ENCODE results near the gene PLEKHA3. TPM values are rescaled to one million over a fixed set of nuclear protein-coding genes. Genes with fewer than 3 reads are reported as not detected.
A peak's percentile ranks its signal among the peaks of the same experiment; 100 is the strongest.
"Not testable (repeated sequence)": the region's sequence is repeated elsewhere in the genome, so short reads cannot be mapped to it uniquely, and the experiment has no call there.

PLEKHA3 gene
- total RNA-seq, 1 experiment from 2014 or later: 50.3 TPM

DNA sequence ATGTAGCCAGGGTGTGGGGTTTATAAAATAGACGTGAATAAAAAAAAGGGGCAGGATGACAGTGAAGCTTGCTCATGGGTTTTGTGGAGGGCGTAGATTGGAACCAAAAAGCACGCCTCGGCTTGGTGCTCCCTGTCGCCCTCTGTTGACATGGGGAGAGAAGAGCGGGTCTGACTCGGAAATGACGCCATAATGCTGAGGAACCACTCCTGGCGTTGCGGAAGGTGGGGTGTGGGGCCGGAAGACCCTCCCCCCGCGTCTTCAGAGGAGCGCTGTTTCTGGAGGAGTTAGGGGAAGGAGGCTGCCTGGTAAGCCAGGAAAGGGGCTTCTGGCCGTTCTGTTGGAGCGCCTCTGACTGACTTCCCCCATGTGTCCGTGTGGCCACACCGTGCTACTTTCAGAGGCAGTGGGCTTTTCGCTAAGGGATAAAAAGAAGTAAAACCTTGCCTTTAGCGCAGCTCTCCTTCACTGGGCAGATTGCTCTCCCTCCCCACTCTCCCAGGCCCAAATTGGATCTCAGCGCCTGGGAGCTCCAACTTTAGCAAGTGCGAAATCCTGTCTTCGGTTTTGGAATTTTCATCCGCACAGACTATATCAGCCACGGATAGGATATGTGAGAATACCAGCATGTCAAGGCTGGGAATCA lies 42.8 kb downstream of the PLEKHA3 start:
- peak overlapping the region; percentile 78 for H3K4me3 ChIP-seq
- no peaks in the 10 kb centered on the region for H3K9me3 ChIP-seq (ENCODE audit: insufficient read depth, low read depth)
- H3F3A ChIP-seq (ENCODE audit: insufficient read depth, low read depth): peaks cover 12% of the 10 kb centered on the region; the same call in 1 of the 2 replicates
- no peaks in the 10 kb centered on the region for H4K20me1 ChIP-seq (ENCODE audit: insufficient read depth)
- H3K27me3 ChIP-seq (ENCODE audit: insufficient read depth, low read depth): no peaks in the 10 kb centered on the region
- intact Hi-C loops (cut with micrococcal nuclease; ENCODE audit: unreplicated experiment): loop anchor here (1.0 to 10.0 kb wide), 4 partner anchors 43 to 411 kb away; partner anchors contain the start of genes PLEKHA3 and RBM45
- H3K36me3 ChIP-seq (ENCODE audit: low read depth): no peaks in the 10 kb centered on the region; the same call in 1 of the 2 replicates
- ChIA-PET CTCF (interaction anchor here (0.6 to 0.7 kb wide), 2 partner anchors 70 to 745 kb away, joined by 4 read pairs; no protein-coding TSS in a partner anchor), POLR2A (ENCODE audit: unreplicated experiment) (interaction anchor here (0.5 to 1.5 kb wide), 4 partner anchors 42 to 1041 kb away, joined by 3 to 4 read pairs (median 3); partner anchors contain the start of genes PJVK and PRKRA)
- peak; percentile 85 to 92 for DNase-seq
- peaks cover 10% of the 10 kb centered on the region for H3K4me1 ChIP-seq (replicated peaks; ENCODE audit: insufficient read depth)
- peak overlapping the region; percentile 30 for H3K27ac ChIP-seq
- BruUV-seq (replicated peaks): TSS peak; percentile 46
- peak overlapping the region; percentile 88 for H2AFZ ChIP-seq
- peaks cover 44% of the 10 kb centered on the region for H3K79me2 ChIP-seq (ENCODE audit: low read depth)
- H3K9me2 ChIP-seq (ENCODE audit: insufficient read depth): no peaks in the 10 kb centered on the region
- H3K4me2 ChIP-seq: peak overlapping the region; percentile 87
- TF ChIP-seq EZH2 (IDR thresholded peaks at IDR 0.05; ENCODE audit: low read depth): no peak
- TF ChIP-seq, protein P1, sequence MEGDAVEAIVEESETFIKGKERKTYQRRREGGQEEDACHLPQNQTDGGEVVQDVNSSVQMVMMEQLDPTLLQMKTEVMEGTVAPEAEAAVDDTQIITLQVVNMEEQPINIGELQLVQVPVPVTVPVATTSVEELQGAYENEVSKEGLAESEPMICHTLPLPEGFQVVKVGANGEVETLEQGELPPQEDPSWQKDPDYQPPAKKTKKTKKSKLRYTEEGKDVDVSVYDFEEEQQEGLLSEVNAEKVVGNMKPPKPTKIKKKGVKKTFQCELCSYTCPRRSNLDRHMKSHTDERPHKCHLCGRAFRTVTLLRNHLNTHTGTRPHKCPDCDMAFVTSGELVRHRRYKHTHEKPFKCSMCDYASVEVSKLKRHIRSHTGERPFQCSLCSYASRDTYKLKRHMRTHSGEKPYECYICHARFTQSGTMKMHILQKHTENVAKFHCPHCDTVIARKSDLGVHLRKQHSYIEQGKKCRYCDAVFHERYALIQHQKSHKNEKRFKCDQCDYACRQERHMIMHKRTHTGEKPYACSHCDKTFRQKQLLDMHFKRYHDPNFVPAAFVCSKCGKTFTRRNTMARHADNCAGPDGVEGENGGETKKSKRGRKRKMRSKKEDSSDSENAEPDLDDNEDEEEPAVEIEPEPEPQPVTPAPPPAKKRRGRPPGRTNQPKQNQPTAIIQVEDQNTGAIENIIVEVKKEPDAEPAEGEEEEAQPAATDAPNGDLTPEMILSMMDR (conservative IDR thresholded peaks at IDR 0.05): peak; percentile 97

GRCh38 chr2:178523596-178524134 lies 43.4 kb downstream of the PLEKHA3 start:
- CTCF ChIA-PET: no interaction called here
- no TSS peak for BruUV-seq (replicated peaks)

GRCh38 chr2:178525010-178525409 lies 44.8 kb downstream of the PLEKHA3 start:
- H3K9me2 ChIP-seq (ENCODE audit: insufficient read depth); H4K20me1 ChIP-seq (ENCODE audit: insufficient read depth); CTCF ChIA-PET; H3K27ac ChIP-seq; POLR2A ChIA-PET (ENCODE audit: unreplicated experiment); H3K4me2 ChIP-seq; H2AFZ ChIP-seq; H3K9me3 ChIP-seq (ENCODE audit: insufficient read depth, low read depth); H3K4me3 ChIP-seq; BruUV-seq (replicated peaks); DNase-seq; H3K27me3 ChIP-seq (ENCODE audit: insufficient read depth, low read depth); H3K36me3 ChIP-seq (ENCODE audit: low read depth): not testable (repeated sequence)
- peaks cover 12% of the 10 kb centered on the region; the same call in 1 of the 2 replicates for H3F3A ChIP-seq (ENCODE audit: insufficient read depth, low read depth)
- peaks cover 10% of the 10 kb centered on the region for H3K4me1 ChIP-seq (replicated peaks; ENCODE audit: insufficient read depth)
- H3K79me2 ChIP-seq (ENCODE audit: low read depth): peaks cover 63% of the 10 kb centered on the region
- intact Hi-C loops (cut with micrococcal nuclease; ENCODE audit: unreplicated experiment): loop anchor here (10.0 kb wide), 1 partner anchor 230 kb away; no protein-coding TSS in a partner anchor

More at GRCh38 chr2:178523596-178524134, 43.4 kb downstream of the PLEKHA3 start:
- H3K4me1 ChIP-seq (replicated peaks; ENCODE audit: insufficient read depth): peaks cover 10% of the 10 kb centered on the region
- peak overlapping the region; percentile 88 for H2AFZ ChIP-seq
- H3K27me3 ChIP-seq (ENCODE audit: insufficient read depth, low read depth): no peaks in the 10 kb centered on the region
- no peaks in the 10 kb centered on the region for H4K20me1 ChIP-seq (ENCODE audit: insufficient read depth)
- POLR2A ChIA-PET (ENCODE audit: unreplicated experiment): interaction anchor here (0.5 to 1.5 kb wide), 4 partner anchors 43 to 1040 kb away, joined by 3 to 4 read pairs (median 3); partner anchors contain the start of genes PJVK and PRKRA
- H3K79me2 ChIP-seq (ENCODE audit: low read depth): peaks cover 50% of the 10 kb centered on the region
- H3K9me2 ChIP-seq (ENCODE audit: insufficient read depth): no peaks in the 10 kb centered on the region
- H3K36me3 ChIP-seq (ENCODE audit: low read depth): no peaks in the 10 kb centered on the region; the same call in 1 of the 2 replicates
- H3K27ac ChIP-seq: peak overlapping the region; percentile 30
- peak in 1 of 2 experiments; percentile 20 for DNase-seq
- H3F3A ChIP-seq (ENCODE audit: insufficient read depth, low read depth): peaks cover 12% of the 10 kb centered on the region; the same call in 1 of the 2 replicates
- peak overlapping the region; percentile 87 for H3K4me2 ChIP-seq
- no peaks in the 10 kb centered on the region for H3K9me3 ChIP-seq (ENCODE audit: insufficient read depth, low read depth)
- intact Hi-C loops (cut with micrococcal nuclease; ENCODE audit: unreplicated experiment): loop anchor here (1.0 to 10.0 kb wide), 4 partner anchors 43 to 411 kb away; partner anchors contain the start of genes PLEKHA3 and RBM45
- TF ChIP-seq EZH2 (IDR thresholded peaks at IDR 0.05; ENCODE audit: low read depth): no peak
- TF ChIP-seq, protein P1 (conservative IDR thresholded peaks at IDR 0.05): no peak
- peak overlapping the region; percentile 78 for H3K4me3 ChIP-seq

DNA sequence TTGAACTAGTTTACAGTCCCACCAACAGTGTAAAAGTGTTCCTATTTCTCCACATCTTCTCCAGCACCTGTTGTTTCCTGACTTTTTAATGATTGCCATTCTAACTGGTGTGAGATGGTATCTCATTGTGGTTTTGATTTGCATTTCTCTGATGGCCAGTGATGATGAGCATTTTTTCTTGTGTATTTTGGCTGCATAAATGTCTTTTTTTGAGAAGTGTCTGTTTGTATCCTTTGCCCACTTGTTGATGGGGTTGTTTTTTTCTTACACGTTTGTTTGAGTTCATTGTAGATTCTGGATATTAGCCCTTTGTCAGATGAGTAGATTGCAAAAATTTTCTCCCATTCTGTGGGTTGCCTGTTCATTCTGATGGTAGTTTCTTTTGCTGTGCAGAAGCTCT lies 45.2 kb downstream of the PLEKHA3 start:
- CTCF ChIA-PET; POLR2A ChIA-PET (ENCODE audit: unreplicated experiment): not testable (repeated sequence)
- peaks cover 68% of the 10 kb centered on the region for H3K79me2 ChIP-seq (ENCODE audit: low read depth)

More for the DNA sequence above, 45.2 kb downstream of the PLEKHA3 start:
- Histone ChIP-seq H3K4me2 (peak overlapping the region; percentile 0; the same call in 1 of the 2 replicates), H3K4me1 (replicated peaks; ENCODE audit: insufficient read depth) (peaks cover 10% of the 10 kb centered on the region), H3F3A (ENCODE audit: insufficient read depth, low read depth) (peaks cover 12% of the 10 kb centered on the region; the same call in 1 of the 2 replicates)
- H3K4me3 ChIP-seq; H3K27me3 ChIP-seq (ENCODE audit: insufficient read depth, low read depth); H3K9me3 ChIP-seq (ENCODE audit: insufficient read depth, low read depth); BruUV-seq (replicated peaks); H3K27ac ChIP-seq; H3K36me3 ChIP-seq (ENCODE audit: low read depth); H3K9me2 ChIP-seq (ENCODE audit: insufficient read depth); H4K20me1 ChIP-seq (ENCODE audit: insufficient read depth); H2AFZ ChIP-seq; DNase-seq: not testable (repeated sequence)
- intact Hi-C loops (cut with micrococcal nuclease; ENCODE audit: unreplicated experiment): loop anchor here (10.0 kb wide), 1 partner anchor 231 kb away; no protein-coding TSS in a partner anchor
